ENCODE data around the gene KRTDAP.

DNA sequence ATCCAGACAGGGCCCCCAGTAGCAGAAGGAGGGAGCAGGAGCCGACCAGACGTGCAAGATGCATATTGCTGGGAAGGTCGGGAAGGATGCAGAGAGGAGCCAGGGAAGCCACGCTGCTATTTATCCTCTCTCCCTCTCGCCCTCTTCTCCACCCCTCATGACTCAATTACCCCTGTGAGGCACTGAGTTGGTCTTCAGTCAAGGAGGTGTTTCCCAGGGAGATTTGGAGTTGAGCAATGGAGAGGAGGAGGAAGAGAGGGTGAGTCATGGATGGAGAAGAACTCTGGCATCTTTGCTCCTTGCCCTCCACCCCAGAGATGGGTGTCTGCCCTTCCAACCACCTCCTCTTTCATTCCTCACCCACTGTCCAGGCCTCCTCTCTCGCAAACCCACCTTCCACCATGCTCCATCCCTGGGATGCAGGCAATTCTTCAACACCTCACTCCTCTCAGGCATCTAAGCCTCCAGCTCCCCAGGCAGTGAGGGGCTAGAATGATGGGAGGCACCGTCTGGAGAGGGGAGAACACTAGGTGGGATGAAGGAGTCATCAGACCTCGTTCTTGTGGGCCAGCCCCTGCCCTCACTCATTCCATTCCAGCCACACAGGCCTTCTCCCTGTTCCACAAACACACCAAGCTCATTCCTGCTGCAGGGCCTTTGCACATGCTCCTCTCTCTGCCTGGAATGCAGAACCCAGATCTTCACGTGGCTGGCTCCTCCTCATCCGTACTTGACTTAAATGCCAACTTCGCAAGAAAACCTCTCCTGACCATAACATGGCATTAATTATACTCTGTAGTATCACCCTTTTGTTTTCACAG, 38.2 kb upstream of the KRTDAP start, which contains the start of gene SBSN:
- TF ChIP-seq POLR2A (IDR thresholded peaks at IDR 0.05; ENCODE audit: low read length) (no peak), GATA1 (IDR thresholded peaks at IDR 0.05; ENCODE audit: low read depth, low read length) (no peak)

Data from erythroblast (primary cell).